Measurements from ENCODE around the gene HARS1.
"Not testable (repeated sequence)": the region's sequence is repeated elsewhere in the genome, so short reads cannot be mapped to it uniquely, and the experiment has no call there.

Gene HARS1

GRCh38 chr5:140664030-140664358, 27.2 kb downstream of the HARS1 start:
- H4K8ac ChIP-seq (ENCODE audit: low read depth, low read length), result no peak overlapping the region
- H2BK5ac ChIP-seq (ENCODE audit: low read length), result no peak overlapping the region
- no peaks in the 10 kb centered on the region for H3K4me1 ChIP-seq (ENCODE audit: control insufficient read depth, low read depth, low read length)
- peaks cover 8% of the 10 kb centered on the region for H3K79me1 ChIP-seq (ENCODE audit: low read length)
- no peak overlapping the region for H3K18ac ChIP-seq (ENCODE audit: low read length)
- no peak overlapping the region for H2AK5ac ChIP-seq (ENCODE audit: low read length)
- no peak overlapping the region for H3K27ac ChIP-seq (ENCODE audit: low read depth, low read length)
- no peaks in the 10 kb centered on the region for H3K27me3 ChIP-seq (ENCODE audit: insufficient read depth, low read length, poor library complexity)
- H3K4me3 ChIP-seq (ENCODE audit: low read length), result peak overlapping the region; percentile 59
- no peak overlapping the region for H3K23ac ChIP-seq (ENCODE audit: low read length)
- H3K79me2 ChIP-seq (ENCODE audit: control insufficient read depth, insufficient read depth, low read length), result peaks cover 17% of the 10 kb centered on the region
- no peak for DNase-seq
- no peak overlapping the region for H4K5ac ChIP-seq (ENCODE audit: low read length)
- no peak overlapping the region for H3K4ac ChIP-seq (ENCODE audit: low read depth, low read length)
- H3K56ac ChIP-seq (ENCODE audit: low read length), result peak overlapping the region; percentile 94
- H2BK15ac ChIP-seq (replicated peaks; ENCODE audit: low read depth), result no peak overlapping the region
- H3K9ac ChIP-seq (ENCODE audit: low read length), result peak overlapping the region; percentile 81
- H3K4me2 ChIP-seq (ENCODE audit: low read length), result peak overlapping the region; percentile 37
- WGBS (ENCODE audit: extremely low coverage, insufficient coverage, low lambda C conversion rate), result no CpG with 5 or more reads among the region's 18 CpGs
- peaks cover 8% of the 10 kb centered on the region for H3K36me3 ChIP-seq (ENCODE audit: control insufficient read depth, insufficient read depth, low read length)
- no peak overlapping the region for H2BK120ac ChIP-seq (ENCODE audit: low read depth, low read length)

- not testable (repeated sequence) for DNase-seq; H3K18ac ChIP-seq (ENCODE audit: low read length); H3K27ac ChIP-seq (ENCODE audit: low read depth, low read length); H2BK15ac ChIP-seq (replicated peaks; ENCODE audit: low read depth); H4K5ac ChIP-seq (ENCODE audit: low read length); H2BK120ac ChIP-seq (ENCODE audit: low read depth, low read length); H3K23ac ChIP-seq (ENCODE audit: low read length); H2AK5ac ChIP-seq (ENCODE audit: low read length); H3K79me2 ChIP-seq (ENCODE audit: control insufficient read depth, insufficient read depth, low read length); H3K4me1 ChIP-seq (ENCODE audit: control insufficient read depth, low read depth, low read length); H3K79me1 ChIP-seq (ENCODE audit: low read length); H4K8ac ChIP-seq (ENCODE audit: low read depth, low read length); H3K27me3 ChIP-seq (ENCODE audit: insufficient read depth, low read length, poor library complexity); H2BK5ac ChIP-seq (ENCODE audit: low read length); H3K56ac ChIP-seq (ENCODE audit: low read length); H3K4me3 ChIP-seq (ENCODE audit: low read length); H3K9ac ChIP-seq (ENCODE audit: low read length); H3K4me2 ChIP-seq (ENCODE audit: low read length); H3K4ac ChIP-seq (ENCODE audit: low read depth, low read length)
- peaks cover 13% of the 10 kb centered on the region for H3K36me3 ChIP-seq (ENCODE audit: control insufficient read depth, insufficient read depth, low read length)
- no CpG with 5 or more reads among the region's 6 CpGs for WGBS (ENCODE audit: extremely low coverage, insufficient coverage, low lambda C conversion rate)
These were observed 30.8 kb downstream of the HARS1 start for GRCh38 chr5:140660371-140660770.

GRCh38 chr5:140658870-140659269, 32.3 kb downstream of the HARS1 start:
- Histone ChIP-seq H2BK120ac (ENCODE audit: low read depth, low read length) (no peak overlapping the region), H3K4me2 (ENCODE audit: low read length) (no peak overlapping the region), H3K4me3 (ENCODE audit: low read length) (no peak overlapping the region), H2BK15ac (replicated peaks; ENCODE audit: low read depth) (no peak overlapping the region), H3K9ac (ENCODE audit: low read length) (no peak overlapping the region), H3K79me1 (ENCODE audit: low read length) (no peaks in the 10 kb centered on the region), H4K5ac (ENCODE audit: low read length) (no peak overlapping the region), H3K56ac (ENCODE audit: low read length) (no peak overlapping the region), H3K27me3 (ENCODE audit: insufficient read depth, low read length, poor library complexity) (no peaks in the 10 kb centered on the region), H3K4ac (ENCODE audit: low read depth, low read length) (no peak overlapping the region), H3K79me2 (ENCODE audit: control insufficient read depth, insufficient read depth, low read length) (no peaks in the 10 kb centered on the region), H3K27ac (ENCODE audit: low read depth, low read length) (no peak overlapping the region), H3K18ac (ENCODE audit: low read length) (no peak overlapping the region), H3K23ac (ENCODE audit: low read length) (no peak overlapping the region), H3K36me3 (ENCODE audit: control insufficient read depth, insufficient read depth, low read length) (peaks cover 14% of the 10 kb centered on the region), H3K4me1 (ENCODE audit: control insufficient read depth, low read depth, low read length) (no peaks in the 10 kb centered on the region), H2AK5ac (ENCODE audit: low read length) (no peak overlapping the region), H2BK5ac (ENCODE audit: low read length) (no peak overlapping the region), H4K8ac (ENCODE audit: low read depth, low read length) (no peak overlapping the region)
- no peak for DNase-seq
- WGBS (ENCODE audit: extremely low coverage, insufficient coverage, low lambda C conversion rate), result 100% methylated on average over 2 of the region's 17 CpGs

GRCh38 chr5:140647042-140647419, 44.1 kb downstream of the HARS1 start:
- Histone ChIP-seq H3K4ac (ENCODE audit: low read depth, low read length) (peak overlapping the region; percentile 73), H3K79me1 (ENCODE audit: low read length) (peaks cover 7% of the 10 kb centered on the region), H3K36me3 (ENCODE audit: control insufficient read depth, insufficient read depth, low read length) (peaks cover 4% of the 10 kb centered on the region), H3K27ac (ENCODE audit: low read depth, low read length) (no peak overlapping the region), H2AK5ac (ENCODE audit: low read length) (no peak overlapping the region), H3K4me2 (ENCODE audit: low read length) (peak overlapping the region; percentile 19), H4K5ac (ENCODE audit: low read length) (no peak overlapping the region), H3K56ac (ENCODE audit: low read length) (peak overlapping the region; percentile 87), H2BK5ac (ENCODE audit: low read length) (no peak overlapping the region), H2BK120ac (ENCODE audit: low read depth, low read length) (no peak overlapping the region), H2BK15ac (replicated peaks; ENCODE audit: low read depth) (no peak overlapping the region), H3K9ac (ENCODE audit: low read length) (peak overlapping the region; percentile 87), H3K23ac (ENCODE audit: low read length) (no peak overlapping the region), H3K18ac (ENCODE audit: low read length) (peak overlapping the region; percentile 30), H4K8ac (ENCODE audit: low read depth, low read length) (no peak overlapping the region), H3K4me1 (ENCODE audit: control insufficient read depth, low read depth, low read length) (no peaks in the 10 kb centered on the region), H3K79me2 (ENCODE audit: control insufficient read depth, insufficient read depth, low read length) (peaks cover 8% of the 10 kb centered on the region), H3K4me3 (ENCODE audit: low read length) (peak overlapping the region; percentile 87), H3K27me3 (ENCODE audit: insufficient read depth, low read length, poor library complexity) (no peaks in the 10 kb centered on the region)
- no peak for DNase-seq
- no CpG with 5 or more reads among the region's 27 CpGs for WGBS (ENCODE audit: extremely low coverage, insufficient coverage, low lambda C conversion rate)

- Histone ChIP-seq H3K4me1 (ENCODE audit: control insufficient read depth, low read depth, low read length) (no peaks in the 10 kb centered on the region), H3K9ac (ENCODE audit: low read length) (no peak overlapping the region), H3K4ac (ENCODE audit: low read depth, low read length) (no peak overlapping the region), H3K4me2 (ENCODE audit: low read length) (no peak overlapping the region), H3K79me2 (ENCODE audit: control insufficient read depth, insufficient read depth, low read length) (peaks cover 12% of the 10 kb centered on the region), H3K79me1 (ENCODE audit: low read length) (peaks cover 5% of the 10 kb centered on the region), H4K8ac (ENCODE audit: low read depth, low read length) (no peak overlapping the region), H2BK120ac (ENCODE audit: low read depth, low read length) (no peak overlapping the region), H2AK5ac (ENCODE audit: low read length) (no peak overlapping the region), H2BK5ac (ENCODE audit: low read length) (no peak overlapping the region), H2BK15ac (replicated peaks; ENCODE audit: low read depth) (no peak overlapping the region), H3K23ac (ENCODE audit: low read length) (no peak overlapping the region), H3K27me3 (ENCODE audit: insufficient read depth, low read length, poor library complexity) (no peaks in the 10 kb centered on the region), H3K27ac (ENCODE audit: low read depth, low read length) (no peak overlapping the region), H3K4me3 (ENCODE audit: low read length) (no peak overlapping the region), H3K36me3 (ENCODE audit: control insufficient read depth, insufficient read depth, low read length) (peaks cover 4% of the 10 kb centered on the region), H3K18ac (ENCODE audit: low read length) (no peak overlapping the region), H3K56ac (ENCODE audit: low read length) (no peak overlapping the region), H4K5ac (ENCODE audit: low read length) (no peak overlapping the region)
- no CpG with 5 or more reads among the region's 3 CpGs for WGBS (ENCODE audit: extremely low coverage, insufficient coverage, low lambda C conversion rate)
- DNase-seq, result no peak
These were observed 48.5 kb downstream of the HARS1 start for GRCh38 chr5:140642718-140643117.

- H3K4me3 ChIP-seq (ENCODE audit: low read length), result no peak overlapping the region
- no peak overlapping the region for H2BK120ac ChIP-seq (ENCODE audit: low read depth, low read length)
- no peak overlapping the region for H2BK5ac ChIP-seq (ENCODE audit: low read length)
- peaks cover 5% of the 10 kb centered on the region for H3K79me1 ChIP-seq (ENCODE audit: low read length)
- H3K18ac ChIP-seq (ENCODE audit: low read length), result no peak overlapping the region
- no peak overlapping the region for H4K8ac ChIP-seq (ENCODE audit: low read depth, low read length)
- H3K23ac ChIP-seq (ENCODE audit: low read length), result no peak overlapping the region
- H3K27me3 ChIP-seq (ENCODE audit: insufficient read depth, low read length, poor library complexity), result no peaks in the 10 kb centered on the region
- no peak overlapping the region for H3K27ac ChIP-seq (ENCODE audit: low read depth, low read length)
- H4K5ac ChIP-seq (ENCODE audit: low read length), result no peak overlapping the region
- no peak overlapping the region for H2BK15ac ChIP-seq (replicated peaks; ENCODE audit: low read depth)
- H3K79me2 ChIP-seq (ENCODE audit: control insufficient read depth, insufficient read depth, low read length), result peaks cover 8% of the 10 kb centered on the region
- DNase-seq, result no peak
- no CpG with 5 or more reads among the region's 8 CpGs for WGBS (ENCODE audit: extremely low coverage, insufficient coverage, low lambda C conversion rate)
- H3K4me2 ChIP-seq (ENCODE audit: low read length), result no peak overlapping the region
- H3K4me1 ChIP-seq (ENCODE audit: control insufficient read depth, low read depth, low read length), result no peaks in the 10 kb centered on the region
- no peak overlapping the region for H3K4ac ChIP-seq (ENCODE audit: low read depth, low read length)
- no peak overlapping the region for H3K56ac ChIP-seq (ENCODE audit: low read length)
- peaks cover 4% of the 10 kb centered on the region for H3K36me3 ChIP-seq (ENCODE audit: control insufficient read depth, insufficient read depth, low read length)
- no peak overlapping the region for H3K9ac ChIP-seq (ENCODE audit: low read length)
- H2AK5ac ChIP-seq (ENCODE audit: low read length), result no peak overlapping the region
These were observed 49.5 kb downstream of the HARS1 start for GRCh38 chr5:140641716-140642115.
